Body of pancreas (tissue), 4 donors: ENCODE data around the gene TUSC1.

Experiments used
- POLR2A ChIP-seq, 3 donors: fragments of 450-650 bp; IDR thresholded peaks; one replicate each; pipeline ENCODE4 v1.6.1; 2016; ENCODE audit warnings: antibody characterized with exemption in 3 of 3, mild to moderate bottlenecking in 2 of 3
- TF ChIP-seq, protein P1 (sequence below), 7 experiments: fragments of 450-650 bp in 4 of 7; fragments of 200-600 bp in 3 of 7; sonication (generic) in 3 of 7; IDR thresholded peaks; one replicate each; pipeline ENCODE4 v1.5.1; 2016 to 2019; ENCODE audit warnings: antibody characterized with exemption in 7 of 7

DNA sequence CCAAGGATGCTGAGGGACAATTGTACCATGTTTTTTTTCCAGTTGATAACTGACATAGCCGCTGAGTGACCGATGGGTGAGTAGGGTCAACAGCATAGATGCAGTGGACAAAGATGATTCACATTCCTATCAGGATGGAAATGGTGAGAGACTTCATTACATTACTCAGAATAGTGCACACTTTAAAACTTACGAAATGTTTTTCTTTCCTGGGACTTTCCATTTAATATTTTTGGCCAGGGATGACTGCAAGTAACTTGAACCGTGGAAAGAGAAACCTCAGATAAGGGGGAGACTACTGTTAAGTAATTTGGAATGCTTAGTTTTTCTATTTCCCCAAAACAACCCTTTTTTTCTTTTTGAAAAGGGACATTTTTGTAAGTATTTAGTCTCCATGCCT is 3.0 kb upstream of the TUSC1 start:
- TF ChIP-seq, protein P1, sequence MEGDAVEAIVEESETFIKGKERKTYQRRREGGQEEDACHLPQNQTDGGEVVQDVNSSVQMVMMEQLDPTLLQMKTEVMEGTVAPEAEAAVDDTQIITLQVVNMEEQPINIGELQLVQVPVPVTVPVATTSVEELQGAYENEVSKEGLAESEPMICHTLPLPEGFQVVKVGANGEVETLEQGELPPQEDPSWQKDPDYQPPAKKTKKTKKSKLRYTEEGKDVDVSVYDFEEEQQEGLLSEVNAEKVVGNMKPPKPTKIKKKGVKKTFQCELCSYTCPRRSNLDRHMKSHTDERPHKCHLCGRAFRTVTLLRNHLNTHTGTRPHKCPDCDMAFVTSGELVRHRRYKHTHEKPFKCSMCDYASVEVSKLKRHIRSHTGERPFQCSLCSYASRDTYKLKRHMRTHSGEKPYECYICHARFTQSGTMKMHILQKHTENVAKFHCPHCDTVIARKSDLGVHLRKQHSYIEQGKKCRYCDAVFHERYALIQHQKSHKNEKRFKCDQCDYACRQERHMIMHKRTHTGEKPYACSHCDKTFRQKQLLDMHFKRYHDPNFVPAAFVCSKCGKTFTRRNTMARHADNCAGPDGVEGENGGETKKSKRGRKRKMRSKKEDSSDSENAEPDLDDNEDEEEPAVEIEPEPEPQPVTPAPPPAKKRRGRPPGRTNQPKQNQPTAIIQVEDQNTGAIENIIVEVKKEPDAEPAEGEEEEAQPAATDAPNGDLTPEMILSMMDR (IDR thresholded peaks at IDR 0.05) = no peak
- no peak for TF ChIP-seq POLR2A (IDR thresholded peaks at IDR 0.05)
